Subcutaneous abdominal adipose tissue (tissue), 5 donors: Measurements from ENCODE around the gene ADCY3.

Source experiments
- H3K27ac ChIP-seq: one replicate; pipeline ENCODE4 v1.7.0; 2013; ENCODE audit warnings: low read depth, mild to moderate bottlenecking, inconsistent platforms, low read length, moderate library complexity
- H3K27me3 ChIP-seq, 5 donors: one replicate each; pipeline ENCODE4 v1.7.0; 2013; ENCODE audit warnings: low read length in 5 of 5, inconsistent platforms in 1 of 5; ENCODE audit not compliant: control insufficient read depth in 5 of 5, insufficient read depth in 4 of 5
- H3K36me3 ChIP-seq, 5 donors: one replicate each; pipeline ENCODE4 v1.7.0; 2013; ENCODE audit warnings: low read length in 5 of 5; ENCODE audit not compliant: control insufficient read depth in 5 of 5, insufficient read depth in 5 of 5
- H3K4me1 ChIP-seq, 5 donors: one replicate each; pipeline ENCODE4 v1.7.0; 2013; ENCODE audit warnings: low read length in 5 of 5, mild to moderate bottlenecking in 3 of 5, moderate library complexity in 1 of 5; ENCODE audit not compliant: control insufficient read depth in 5 of 5, insufficient read depth in 5 of 5
- H3K4me3 ChIP-seq, 5 donors: one replicate each; pipeline ENCODE4 v1.7.0; 2013; ENCODE audit warnings: low read length in 5 of 5, low read depth in 1 of 5
- H3K9ac ChIP-seq, 5 donors: one replicate each; pipeline ENCODE4 v1.7.0; 2013; ENCODE audit warnings: low read length in 5 of 5, mild to moderate bottlenecking in 4 of 5, moderate library complexity in 3 of 5
- H3K9me3 ChIP-seq, 5 donors: one replicate each; pipeline ENCODE4 v1.7.0; 2013; ENCODE audit warnings: low read length in 5 of 5; ENCODE audit not compliant: control insufficient read depth in 5 of 5
- donor health status: healthy.
- donor health status: healthy.
- donor health status: healthy.
- donor health status: healthy.
- donor health status: healthy.

The ADCY3 gene

DNA sequence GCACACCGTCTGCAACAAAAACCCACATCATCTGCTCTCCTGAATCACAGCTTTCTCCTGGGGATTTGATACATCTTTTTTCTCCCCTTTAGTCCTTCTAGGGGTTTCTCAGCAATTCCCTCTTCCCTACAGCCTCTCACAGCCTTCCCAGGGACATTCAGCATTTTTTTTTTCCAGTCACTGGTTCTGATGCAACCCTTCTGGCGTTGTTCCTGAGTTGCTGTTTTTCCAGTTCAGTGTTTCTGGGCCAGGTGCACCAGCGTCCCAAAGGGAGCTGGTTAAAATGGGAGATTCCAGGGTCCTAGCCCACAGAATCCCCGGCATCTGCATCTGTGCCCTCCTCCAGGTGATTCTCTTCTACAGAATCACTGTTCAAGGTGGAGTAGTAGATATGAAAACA lies 36.1 kb downstream of the ADCY3 start:
- Histone ChIP-seq H3K27ac (no peak overlapping the region), H3K4me3 (no peak overlapping the region), H3K9me3 (no peaks in the 10 kb centered on the region), H3K4me1 (peaks cover 0 to 24% (median 12%) of the 10 kb centered on the region in 5 donors), H3K36me3 (no peaks in the 10 kb centered on the region), H3K9ac (no peak overlapping the region), H3K27me3 (no peaks in the 10 kb centered on the region)

DNA sequence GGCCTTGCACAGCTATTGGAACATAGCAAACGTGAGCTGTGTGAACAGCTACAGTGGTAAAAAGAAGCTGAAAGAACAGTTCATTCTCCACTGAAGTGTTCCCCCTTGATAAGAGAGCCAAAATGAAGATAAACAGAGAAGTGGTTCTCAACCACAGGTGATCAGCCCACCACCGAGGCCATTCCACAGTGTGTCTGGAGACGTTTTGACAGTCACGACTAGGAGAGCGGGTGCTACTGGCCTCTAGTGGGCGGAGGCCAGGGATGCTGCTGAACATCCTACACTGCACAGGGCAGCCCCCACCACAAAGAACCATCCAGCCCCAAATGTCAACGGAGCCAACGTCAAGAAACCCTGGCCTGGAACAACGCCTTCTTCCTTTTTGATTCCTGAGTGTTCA lies 38.4 kb downstream of the ADCY3 start:
- Histone ChIP-seq H3K9me3 (no peaks in the 10 kb centered on the region), H3K4me1 (peaks cover 0 to 16% (median 11%) of the 10 kb centered on the region in 5 donors), H3K36me3 (no peaks in the 10 kb centered on the region), H3K9ac (no peak overlapping the region), H3K4me3 (no peak overlapping the region), H3K27me3 (no peaks in the 10 kb centered on the region), H3K27ac (no peak overlapping the region)

- no peaks in the 10 kb centered on the region for H3K27me3 ChIP-seq
- H3K4me1 ChIP-seq: peaks cover 0 to 12% (median 7%) of the 10 kb centered on the region in 5 donors
- no peak overlapping the region for H3K4me3 ChIP-seq
- no peaks in the 10 kb centered on the region for H3K36me3 ChIP-seq
- H3K27ac ChIP-seq: no peak overlapping the region
- H3K9ac ChIP-seq: no peak overlapping the region
- H3K9me3 ChIP-seq: no peaks in the 10 kb centered on the region
Observed at GRCh38 chr2:24881158-24881557, 38.9 kb downstream of the ADCY3 start.

GRCh38 chr2:24878341-24878740 lies 41.7 kb downstream of the ADCY3 start:
- Histone ChIP-seq H3K27me3 (no peaks in the 10 kb centered on the region), H3K36me3 (no peaks in the 10 kb centered on the region), H3K27ac (no peak overlapping the region), H3K4me3 (no peak overlapping the region), H3K9me3 (no peaks in the 10 kb centered on the region), H3K4me1 (peaks cover 3 to 15% (median 11%) of the 10 kb centered on the region in 5 donors), H3K9ac (no peak overlapping the region)

DNA sequence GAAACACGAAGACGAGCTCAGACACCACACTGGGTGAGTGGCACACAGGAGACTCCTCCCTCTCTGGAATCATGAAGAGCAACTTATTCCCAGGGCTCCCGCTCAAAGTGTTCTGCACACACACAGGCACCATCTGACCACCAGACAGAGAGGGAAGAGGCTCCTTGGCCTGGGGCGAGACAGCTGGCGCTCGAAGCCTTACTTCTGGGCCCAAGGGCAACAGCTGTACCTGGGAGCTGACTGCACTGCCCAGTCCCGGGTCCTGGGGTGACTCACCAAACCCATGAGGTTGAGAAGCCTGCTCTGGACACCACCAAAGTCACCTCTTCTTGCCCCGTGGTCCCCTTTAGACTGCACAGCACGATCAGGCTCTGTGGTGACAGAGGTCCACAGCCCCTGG lies 42.4 kb downstream of the ADCY3 start:
- H3K4me1 ChIP-seq: peaks cover 5 to 20% (median 15%) of the 10 kb centered on the region in 5 donors
- H3K27me3 ChIP-seq: no peaks in the 10 kb centered on the region
- no peak overlapping the region for H3K4me3 ChIP-seq
- H3K27ac ChIP-seq: no peak overlapping the region
- H3K36me3 ChIP-seq: no peaks in the 10 kb centered on the region
- no peak overlapping the region for H3K9ac ChIP-seq
- no peaks in the 10 kb centered on the region for H3K9me3 ChIP-seq

DNA sequence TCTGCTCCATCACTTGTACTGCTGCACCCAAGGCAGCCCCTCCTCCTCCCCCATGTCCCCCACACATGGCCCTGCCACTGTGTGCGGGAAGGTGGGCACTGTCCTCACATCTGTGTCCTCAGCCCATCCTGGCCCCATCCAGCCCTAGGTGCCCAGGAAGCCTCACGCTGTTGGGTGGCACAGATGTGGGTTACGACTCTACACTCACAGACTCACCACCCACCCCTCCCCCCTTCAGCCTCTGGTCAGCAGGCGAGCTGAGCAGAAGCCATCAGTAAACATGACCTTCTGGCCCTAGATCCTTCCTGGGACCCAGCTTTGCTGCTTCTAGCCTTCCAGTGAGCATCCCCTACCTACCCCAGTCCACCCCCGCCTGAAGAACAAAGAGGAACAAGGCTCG lies 43.0 kb downstream of the ADCY3 start:
- Histone ChIP-seq H3K27me3 (no peaks in the 10 kb centered on the region), H3K27ac (no peak overlapping the region), H3K9me3 (no peaks in the 10 kb centered on the region), H3K4me1 (peaks cover 5 to 25% (median 16%) of the 10 kb centered on the region in 5 donors), H3K9ac (no peak overlapping the region), H3K36me3 (peaks cover 0 to under 1% (median 0%) of the 10 kb centered on the region in 5 donors), H3K4me3 (no peak overlapping the region)

DNA sequence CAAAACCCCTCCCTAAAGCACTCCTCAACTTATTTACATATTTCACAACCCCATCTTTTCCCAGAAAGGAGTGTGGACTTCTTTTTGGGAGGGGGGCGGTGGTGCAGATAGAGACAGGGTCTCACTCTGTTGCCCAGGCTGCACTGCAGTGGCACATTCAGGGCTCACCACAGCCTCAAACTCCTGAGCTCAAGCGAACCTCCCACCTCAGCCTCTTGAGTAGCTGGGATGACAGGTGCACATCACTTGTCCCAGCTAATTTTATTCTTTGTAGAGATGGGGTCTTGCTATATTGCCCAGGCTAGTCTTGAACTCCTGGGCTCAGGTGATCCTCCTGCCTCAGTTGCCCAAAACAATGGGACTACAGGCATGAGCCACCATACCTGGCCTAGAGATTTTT lies 44.1 kb downstream of the ADCY3 start:
- Histone ChIP-seq H3K4me1 (peaks cover 5 to 31% (median 20%) of the 10 kb centered on the region in 5 donors), H3K36me3 (peaks cover 0 to 5% (median 0%) of the 10 kb centered on the region in 5 donors), H3K4me3 (no peak overlapping the region), H3K27me3 (no peaks in the 10 kb centered on the region), H3K27ac (no peak overlapping the region), H3K9me3 (no peaks in the 10 kb centered on the region), H3K9ac (no peak overlapping the region)

GRCh38 chr2:24875272-24875671 lies 44.8 kb downstream of the ADCY3 start:
- Histone ChIP-seq H3K9ac (no peak overlapping the region), H3K4me1 (peaks cover 5 to 31% (median 20%) of the 10 kb centered on the region in 5 donors), H3K9me3 (no peaks in the 10 kb centered on the region), H3K36me3 (peaks cover 0 to 5% (median 0%) of the 10 kb centered on the region in 5 donors), H3K27me3 (no peaks in the 10 kb centered on the region), H3K4me3 (no peak overlapping the region), H3K27ac (no peak overlapping the region)

GRCh38 chr2:24874035-24874434 lies 46.0 kb downstream of the ADCY3 start:
- Histone ChIP-seq H3K9me3 (no peaks in the 10 kb centered on the region), H3K9ac (no peak overlapping the region), H3K27me3 (no peaks in the 10 kb centered on the region), H3K36me3 (peaks cover 0 to 5% (median 0%) of the 10 kb centered on the region in 5 donors), H3K27ac (peak overlapping the region; percentile 48), H3K4me1 (peaks cover 5 to 31% (median 20%) of the 10 kb centered on the region in 5 donors), H3K4me3 (no peak overlapping the region)

DNA sequence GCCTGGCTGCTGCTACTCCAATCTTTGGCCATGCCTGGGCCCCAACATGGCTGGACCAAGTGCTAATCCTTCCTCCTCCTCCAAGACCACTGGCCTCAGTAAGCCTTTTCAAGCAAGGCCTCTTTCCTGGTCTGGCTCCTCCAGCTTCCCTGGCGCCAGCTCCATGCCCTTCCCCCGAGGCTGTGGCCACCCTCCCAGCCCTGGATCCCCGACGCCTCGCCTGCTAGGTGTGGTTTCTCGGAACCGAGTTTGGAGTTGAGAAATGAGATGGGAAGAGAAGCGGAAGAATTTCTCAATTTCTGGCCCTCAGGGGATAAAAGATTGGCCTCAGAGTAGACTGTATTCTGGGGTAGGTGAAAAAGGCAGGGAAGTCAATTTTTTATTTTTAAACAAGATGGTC lies 46.4 kb downstream of the ADCY3 start:
- no peaks in the 10 kb centered on the region for H3K27me3 ChIP-seq

More for the DNA sequence above, 46.4 kb downstream of the ADCY3 start:
- Histone ChIP-seq H3K27ac (peak overlapping the region; percentile 48), H3K9ac (no peak overlapping the region), H3K4me1 (peaks cover 5 to 31% (median 20%) of the 10 kb centered on the region in 5 donors), H3K4me3 (no peak overlapping the region), H3K9me3 (no peaks in the 10 kb centered on the region), H3K36me3 (peaks cover 0 to 5% (median 0%) of the 10 kb centered on the region in 5 donors)
